K562 (cell line): ENCODE results near the gene PIMREG. TPM values are rescaled to one million over a fixed set of nuclear protein-coding genes. Genes with fewer than 3 reads are reported as not detected.

ENCODE experiments used
- ATAC-seq: fragments of 200-7000 bp; cut with Tn5 transposase; 3 replicates; pipeline ENCODE4 v1.9.1; 2020; ENCODE audit warnings: moderate library complexity
- BruUV-seq: library from RNA; stranded (reverse); fragments of 400-500 nt; replicated peaks from 2 replicates; lab custom pipeline; 2021; lab: Mats Ljungman, UMichigan
- CTCF ChIA-PET: fragments of 300-600 bp; formaldehyde crosslinking; extraction: SDS; loops from one replicate; lab custom pipeline; 2021; ENCODE audit warnings: low intra/inter-chr PET ratio; lab: Yijun Ruan, JAX
- POLR2A ChIA-PET: fragments of 300-600, 350-650 bp; sonication (Branson Sonifier 250); formaldehyde crosslinking; extraction: SDS; loops from one replicate; lab custom pipeline; 2021; ENCODE audit warnings: antibody characterized with exemption, inconsistent platforms; lab: Yijun Ruan, JAX
- DNase-seq, 4 experiments: peaks; one replicate each; pipeline versions ENCODE4 v3.0.0 to v3.0.0-alpha.2; 2011 to 2018; ENCODE audit warnings: low spot score in 3 of 4, mixed read lengths in 3 of 4; ENCODE audit errors: extremely low read depth in 1 of 4
- FAIRE-seq: peaks from 2 replicates; lab custom pipeline; 2011; peaks lifted over from hg19 to GRCh38; lab: Jason Lieb, UNC
- H2AFZ ChIP-seq: 2 replicates; pipeline ENCODE4 v1.6.0; 2011; ENCODE audit warnings: low read depth, low read length, control low read depth, inconsistent platforms
- H3K27ac ChIP-seq: fragments of 200-600 bp; 3 replicates; pipeline ENCODE4 v1.8.0; 2011; ENCODE audit warnings: low read depth, mild to moderate bottlenecking, control low read depth, inconsistent platforms, low read length, moderate library complexity, mixed read lengths; ENCODE audit errors: extremely low read depth
- H3K27me3 ChIP-seq, 2 experiments: fragments of 300-600 bp in 1 of 2; 2 replicates in 1 of 2; 3 replicates in 1 of 2; pipeline versions ENCODE4 v1.6.0 to v1.8.0; 2011; ENCODE audit warnings: inconsistent platforms in 2 of 2, low read length in 2 of 2, mild to moderate bottlenecking in 1 of 2, mixed read lengths in 1 of 2, moderate library complexity in 1 of 2; ENCODE audit not compliant: control insufficient read depth in 2 of 2, insufficient read depth in 2 of 2
- H3K36me3 ChIP-seq: fragments of 300-600 bp; 3 replicates; pipeline ENCODE4 v1.8.0; 2011; ENCODE audit warnings: mild to moderate bottlenecking, low read length, inconsistent platforms; ENCODE audit not compliant: control insufficient read depth, insufficient read depth
- H3K4me1 ChIP-seq, 2 experiments: fragments of 200-600 bp in 1 of 2; replicated peaks in 1 of 2; 2 replicates in 1 of 2; 3 replicates in 1 of 2; pipeline versions ENCODE4 v1.5.1 to v1.8.0; 2011; ENCODE audit warnings: inconsistent platforms in 2 of 2, low read length in 2 of 2, mild to moderate bottlenecking in 1 of 2, mixed read lengths in 1 of 2, moderate library complexity in 1 of 2; ENCODE audit not compliant: control insufficient read depth in 2 of 2, insufficient read depth in 2 of 2
- H3K4me2 ChIP-seq: 2 replicates; pipeline ENCODE4 v1.6.1; 2011; ENCODE audit warnings: low read length, control low read depth, inconsistent platforms, mixed read lengths; ENCODE audit not compliant: insufficient read depth
- H3K4me3 ChIP-seq: fragments of 200-600 bp; sonication (generic), shearing (Covaris generic); 2 replicates; pipeline ENCODE4 v1.5.1; 2016; ENCODE audit warnings: control low read depth, inconsistent platforms
- H3K79me2 ChIP-seq: fragments of 200-600 bp; 3 replicates; pipeline ENCODE4 v1.8.0; 2011; ENCODE audit warnings: low read length, inconsistent platforms; ENCODE audit not compliant: control insufficient read depth, insufficient read depth
- H3K9ac ChIP-seq, 2 experiments: 2 replicates each; pipeline versions ENCODE4 v1.6.0 to v1.6.1; 2011; ENCODE audit warnings: low read depth in 2 of 2, low read length in 2 of 2, control low read depth in 1 of 2, inconsistent platforms in 1 of 2, mild to moderate bottlenecking in 1 of 2, mixed read lengths in 1 of 2; ENCODE audit not compliant: insufficient read depth in 1 of 2
- H3K9me1 ChIP-seq: one replicate; pipeline ENCODE4 v1.6.0; 2011; ENCODE audit warnings: inconsistent platforms, mild to moderate bottlenecking, low read length, moderate library complexity; ENCODE audit not compliant: control insufficient read depth, insufficient read depth
- H3K9me3 ChIP-seq: replicated peaks from 2 replicates; pipeline ENCODE4 v1.5.1; 2011; ENCODE audit warnings: low read depth, low read length, inconsistent platforms; ENCODE audit not compliant: control insufficient read depth, insufficient read depth
- H4K20me1 ChIP-seq: replicated peaks from 2 replicates; pipeline ENCODE4 v1.6.1; 2011; ENCODE audit warnings: low read length, inconsistent platforms, mixed read lengths; ENCODE audit not compliant: control insufficient read depth, insufficient read depth
- BMI1 ChIP-seq: fragments of 150-350 bp; IDR thresholded peaks from 2 replicates; pipeline ENCODE4 v1.6.1; 2014; ENCODE audit warnings: low read length
- CCNT2 ChIP-seq: IDR thresholded peaks from 2 replicates; pipeline ENCODE4 v1.6.1; 2011; ENCODE audit warnings: borderline replicate concordance, low read depth, mild to moderate bottlenecking, moderate library complexity, mixed read lengths, low read length; ENCODE audit not compliant: insufficient read length; ENCODE audit errors: extremely low read depth
- CREBBP ChIP-seq: IDR thresholded peaks from one replicate; pipeline ENCODE4 v1.6.1; 2012; ENCODE audit warnings: low read depth, mild to moderate bottlenecking, control low read depth, inconsistent platforms, low read length
- FOXM1 ChIP-seq, 2 experiments: fragments of 450-650 bp in 1 of 2; sonication (generic) in 1 of 2; formaldehyde crosslinking in 1 of 2; IDR thresholded peaks; 2 replicates each; pipeline versions ENCODE4 v1.6.1 to v1.9.0; 2017 to 2022; ENCODE audit warnings: low read depth in 2 of 2, mild to moderate bottlenecking in 2 of 2, missing genetic modification reagents in 1 of 2, moderate library complexity in 1 of 2
- HNRNPLL ChIP-seq: fragments of 200-400 bp; formaldehyde crosslinking; IDR thresholded peaks from 2 replicates; pipeline ENCODE4 v1.6.1; 2017; ENCODE audit warnings: low read length, low read depth, mild to moderate bottlenecking; ENCODE audit not compliant: poor library complexity, severe bottlenecking
- MYBL2 ChIP-seq, 2 experiments: fragments of 450-650 bp in 1 of 2; sonication (generic) in 1 of 2; formaldehyde crosslinking in 1 of 2; IDR thresholded peaks; 2 replicates each; pipeline versions ENCODE4 v1.6.1 to v1.8.1; 2017 to 2022; ENCODE audit warnings: borderline replicate concordance in 1 of 2, inconsistent platforms in 1 of 2, low read depth in 1 of 2, mild to moderate bottlenecking in 1 of 2, missing genetic modification reagents in 1 of 2, moderate library complexity in 1 of 2
- NFIX ChIP-seq: fragments of 250-450 bp; sonication (Bioruptor Pico); IDR thresholded peaks from 2 replicates; pipeline ENCODE4 v1.4.0; 2020; ENCODE audit warnings: low read depth, mild to moderate bottlenecking, moderate library complexity
- POLR2G ChIP-seq: fragments of 200-400 bp; formaldehyde crosslinking; IDR thresholded peaks from 2 replicates; pipeline ENCODE4 v1.6.1; 2017; ENCODE audit warnings: low read depth, mild to moderate bottlenecking, antibody characterized with exemption, low read length, moderate library complexity
- WGBS: fragments of 100-300 bp; shearing (Covaris generic); methylation state at CpG from one replicate; pipeline ENCODE4 v1.1.6; 2016; ENCODE audit warnings: low coverage, mixed read lengths; ENCODE audit not compliant: insufficient coverage; ENCODE audit errors: missing lambda C conversion rate; 5-methylcytosine and 5-hydroxymethylcytosine counted together
- in situ Hi-C: fragments of 300-500 bp; cut with MboI; formaldehyde crosslinking; loops from 4 replicates; pipeline ENCODE4 v1.15.0; 2018; ENCODE audit warnings: inconsistent platforms, mixed read lengths
- intact Hi-C: fragments of 100-400 bp; cut with micrococcal nuclease; formaldehyde crosslinking; loops from 2 replicates; pipeline ENCODE4 v1.14.2; 2022
- polyA plus RNA-seq, 8 experiments: library from polyadenylated mRNA; depleted of rRNA in 4 of 8; stranded (reverse) in 5 of 8; unstranded in 3 of 8; fragments of >200 nt; fragmentation: Nextera tagmentation in 2 of 8; fragmentation: Illumina TruSeq in 1 of 8; extraction: Ambion mirVana in 2 of 8; extraction: Trizol in 1 of 8; gene quantifications; 2 replicates each; pipeline versions ENCODE4 v1.2.1 to v1.2.3, GENCODE V29; 2011 to 2014; ENCODE audit warnings: inconsistent platforms in 1 of 8, missing spikeins in 1 of 8
- total RNA-seq, 7 experiments: library from RNA; depleted of rRNA in 6 of 7; stranded (reverse); fragments of >200 nt in 6 of 7; fragmentation: Illumina TruSeq in 2 of 7; extraction: Trizol in 2 of 7; gene quantifications; 2 replicates each; pipeline versions ENCODE4 v1.2.1 to v1.2.3, GENCODE V29; 2011 to 2021; ENCODE audit warnings: low replicate concordance in 1 of 7
- TF ChIP-seq, protein P1 (sequence below): sonication (generic); formaldehyde crosslinking; IDR thresholded peaks from 2 replicates; pipeline ENCODE4 v1.8.1; 2023; ENCODE audit warnings: missing genetic modification reagents, mild to moderate bottlenecking, borderline replicate concordance
- TF ChIP-seq, protein P2 (sequence below): sonication (generic); IDR thresholded peaks from 2 replicates; pipeline ENCODE4 v1.6.1; 2016
- TF ChIP-seq, protein P3 (sequence below), 2 experiments: fragments of 450-650 bp in 1 of 2; IDR thresholded peaks; 2 replicates each; pipeline ENCODE4 v1.6.1; 2011 to 2017; ENCODE audit warnings: low read depth in 2 of 2, antibody characterized with exemption in 1 of 2, borderline replicate concordance in 1 of 2, low read length in 1 of 2, mild to moderate bottlenecking in 1 of 2, mixed read lengths in 1 of 2; ENCODE audit not compliant: control insufficient read depth in 1 of 2

The PIMREG gene
- total and polyA plus RNA-seq, 9 of the 15 experiments (the other 6 are each of a cell fraction or from before 2014, with no cell fraction given), result 1.1 to 16.7 (median 9.4) TPM

- H3K9ac ChIP-seq, result no peak overlapping the region
- H3K4me2 ChIP-seq, result no peak overlapping the region
- in situ Hi-C loops (loop anchor here (5.0 to 25.0 kb wide), 2 partner anchors 842 to 1192 kb away; partner anchors contain the start of gene SCIMP), intact Hi-C loops (loop anchor here (10.0 kb wide), 1 partner anchor 834 kb away; no protein-coding TSS in a partner anchor)
- H4K20me1 ChIP-seq, result no peaks in the 10 kb centered on the region
- POLR2A ChIA-PET, result interaction anchor here (0.6 to 0.7 kb wide), 2 partner anchors 16 to 1367 kb away, joined by 3 read pairs; no protein-coding TSS in a partner anchor
- H3K9me1 ChIP-seq, result no peaks in the 10 kb centered on the region
- no TSS peak for BruUV-seq
- peaks cover 0 to 27% of the 10 kb centered on the region in 2 experiments; a peak in 2 of 5 replicates for H3K27me3 ChIP-seq
- CTCF ChIA-PET, result no interaction called here
- no peak for ATAC-seq
- FAIRE-seq, result no peak
- no peaks in the 10 kb centered on the region for H3K4me1 ChIP-seq
- no peak overlapping the region for H2AFZ ChIP-seq
- H3K9me3 ChIP-seq, result no peaks in the 10 kb centered on the region
- DNase-seq, result no peak
- no peak overlapping the region for H3K27ac ChIP-seq
- H3K36me3 ChIP-seq, result no peaks in the 10 kb centered on the region
- no peaks in the 10 kb centered on the region for H3K79me2 ChIP-seq
- WGBS, result 0% methylated on average over 7 of the region's 7 CpGs
- no peak overlapping the region for H3K4me3 ChIP-seq
- no peak for TF ChIP-seq HNRNPLL
- TF ChIP-seq, protein P1, sequence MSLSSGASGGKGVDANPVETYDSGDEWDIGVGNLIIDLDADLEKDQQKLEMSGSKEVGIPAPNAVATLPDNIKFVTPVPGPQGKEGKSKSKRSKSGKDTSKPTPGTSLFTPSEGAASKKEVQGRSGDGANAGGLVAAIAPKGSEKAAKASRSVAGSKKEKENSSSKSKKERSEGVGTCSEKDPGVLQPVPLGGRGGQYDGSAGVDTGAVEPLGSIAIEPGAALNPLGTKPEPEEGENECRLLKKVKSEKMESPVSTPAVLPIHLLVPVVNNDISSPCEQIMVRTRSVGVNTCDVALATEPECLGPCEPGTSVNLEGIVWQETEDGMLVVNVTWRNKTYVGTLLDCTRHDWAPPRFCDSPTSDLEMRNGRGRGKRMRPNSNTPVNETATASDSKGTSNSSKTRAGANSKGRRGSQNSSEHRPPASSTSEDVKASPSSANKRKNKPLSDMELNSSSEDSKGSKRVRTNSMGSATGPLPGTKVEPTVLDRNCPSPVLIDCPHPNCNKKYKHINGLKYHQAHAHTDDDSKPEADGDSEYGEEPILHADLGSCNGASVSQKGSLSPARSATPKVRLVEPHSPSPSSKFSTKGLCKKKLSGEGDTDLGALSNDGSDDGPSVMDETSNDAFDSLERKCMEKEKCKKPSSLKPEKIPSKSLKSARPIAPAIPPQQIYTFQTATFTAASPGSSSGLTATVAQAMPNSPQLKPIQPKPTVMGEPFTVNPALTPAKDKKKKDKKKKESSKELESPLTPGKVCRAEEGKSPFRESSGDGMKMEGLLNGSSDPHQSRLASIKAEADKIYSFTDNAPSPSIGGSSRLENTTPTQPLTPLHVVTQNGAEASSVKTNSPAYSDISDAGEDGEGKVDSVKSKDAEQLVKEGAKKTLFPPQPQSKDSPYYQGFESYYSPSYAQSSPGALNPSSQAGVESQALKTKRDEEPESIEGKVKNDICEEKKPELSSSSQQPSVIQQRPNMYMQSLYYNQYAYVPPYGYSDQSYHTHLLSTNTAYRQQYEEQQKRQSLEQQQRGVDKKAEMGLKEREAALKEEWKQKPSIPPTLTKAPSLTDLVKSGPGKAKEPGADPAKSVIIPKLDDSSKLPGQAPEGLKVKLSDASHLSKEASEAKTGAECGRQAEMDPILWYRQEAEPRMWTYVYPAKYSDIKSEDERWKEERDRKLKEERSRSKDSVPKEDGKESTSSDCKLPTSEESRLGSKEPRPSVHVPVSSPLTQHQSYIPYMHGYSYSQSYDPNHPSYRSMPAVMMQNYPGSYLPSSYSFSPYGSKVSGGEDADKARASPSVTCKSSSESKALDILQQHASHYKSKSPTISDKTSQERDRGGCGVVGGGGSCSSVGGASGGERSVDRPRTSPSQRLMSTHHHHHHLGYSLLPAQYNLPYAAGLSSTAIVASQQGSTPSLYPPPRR, result no peak
- no peak for TF ChIP-seq CREBBP
- no peak for TF ChIP-seq MYBL2 (IDR thresholded peaks at IDR 0.05; ENCODE audit: low read depth)
- no peak for TF ChIP-seq MYBL2 (CRISPR knock-in tag; IDR thresholded peaks at IDR 0.05; ENCODE audit: borderline replicate concordance)
- TF ChIP-seq BMI1, result no peak
- TF ChIP-seq FOXM1 (IDR thresholded peaks at IDR 0.05; ENCODE audit: low read depth), result no peak
- no peak for TF ChIP-seq FOXM1 (CRISPR knock-in tag; IDR thresholded peaks at IDR 0.05; ENCODE audit: low read depth)
- TF ChIP-seq, protein P2, sequence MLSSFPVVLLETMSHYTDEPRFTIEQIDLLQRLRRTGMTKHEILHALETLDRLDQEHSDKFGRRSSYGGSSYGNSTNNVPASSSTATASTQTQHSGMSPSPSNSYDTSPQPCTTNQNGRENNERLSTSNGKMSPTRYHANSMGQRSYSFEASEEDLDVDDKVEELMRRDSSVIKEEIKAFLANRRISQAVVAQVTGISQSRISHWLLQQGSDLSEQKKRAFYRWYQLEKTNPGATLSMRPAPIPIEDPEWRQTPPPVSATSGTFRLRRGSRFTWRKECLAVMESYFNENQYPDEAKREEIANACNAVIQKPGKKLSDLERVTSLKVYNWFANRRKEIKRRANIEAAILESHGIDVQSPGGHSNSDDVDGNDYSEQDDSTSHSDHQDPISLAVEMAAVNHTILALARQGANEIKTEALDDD, result no peak
- no peak for TF ChIP-seq CCNT2
- TF ChIP-seq, protein P3, sequence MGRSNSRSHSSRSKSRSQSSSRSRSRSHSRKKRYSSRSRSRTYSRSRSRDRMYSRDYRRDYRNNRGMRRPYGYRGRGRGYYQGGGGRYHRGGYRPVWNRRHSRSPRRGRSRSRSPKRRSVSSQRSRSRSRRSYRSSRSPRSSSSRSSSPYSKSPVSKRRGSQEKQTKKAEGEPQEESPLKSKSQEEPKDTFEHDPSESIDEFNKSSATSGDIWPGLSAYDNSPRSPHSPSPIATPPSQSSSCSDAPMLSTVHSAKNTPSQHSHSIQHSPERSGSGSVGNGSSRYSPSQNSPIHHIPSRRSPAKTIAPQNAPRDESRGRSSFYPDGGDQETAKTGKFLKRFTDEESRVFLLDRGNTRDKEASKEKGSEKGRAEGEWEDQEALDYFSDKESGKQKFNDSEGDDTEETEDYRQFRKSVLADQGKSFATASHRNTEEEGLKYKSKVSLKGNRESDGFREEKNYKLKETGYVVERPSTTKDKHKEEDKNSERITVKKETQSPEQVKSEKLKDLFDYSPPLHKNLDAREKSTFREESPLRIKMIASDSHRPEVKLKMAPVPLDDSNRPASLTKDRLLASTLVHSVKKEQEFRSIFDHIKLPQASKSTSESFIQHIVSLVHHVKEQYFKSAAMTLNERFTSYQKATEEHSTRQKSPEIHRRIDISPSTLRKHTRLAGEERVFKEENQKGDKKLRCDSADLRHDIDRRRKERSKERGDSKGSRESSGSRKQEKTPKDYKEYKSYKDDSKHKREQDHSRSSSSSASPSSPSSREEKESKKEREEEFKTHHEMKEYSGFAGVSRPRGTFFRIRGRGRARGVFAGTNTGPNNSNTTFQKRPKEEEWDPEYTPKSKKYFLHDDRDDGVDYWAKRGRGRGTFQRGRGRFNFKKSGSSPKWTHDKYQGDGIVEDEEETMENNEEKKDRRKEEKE (IDR thresholded peaks at IDR 0.05; ENCODE audit: borderline replicate concordance in 1 of 2, control insufficient read depth in 1 of 2, low read depth in 2 of 2, low read length in 1 of 2), result no peak
- no peak for TF ChIP-seq NFIX
- no peak for TF ChIP-seq POLR2G
Observed at GRCh38 chr17:6429266-6429665, 15.0 kb upstream of the PIMREG start.
